Thyroid gland (tissue), 4 donors: Measurements from ENCODE around the gene CAMK1D.

ENCODE experiments used
- CTCF ChIP-seq, 6 experiments: fragments of 200-600 bp in 3 of 6; fragments of 450-650 bp in 3 of 6; sonication (generic) in 3 of 6; IDR thresholded peaks; one replicate each; pipeline ENCODE4 v1.5.1; 2016 to 2019; ENCODE audit warnings: antibody characterized with exemption in 6 of 6, mild to moderate bottlenecking in 2 of 6, inconsistent platforms in 1 of 6, moderate library complexity in 1 of 6
- POLR2A ChIP-seq, 2 donors: fragments of 450-650 bp; IDR thresholded peaks; one replicate each; pipeline ENCODE4 v1.6.1; 2017; ENCODE audit warnings: antibody characterized with exemption in 2 of 2, mild to moderate bottlenecking in 2 of 2, moderate library complexity in 1 of 2

GRCh38 chr10:12529976-12530375, 180.6 kb downstream of the CAMK1D start:
- TF ChIP-seq CTCF (IDR thresholded peaks at IDR 0.05) (no peak), POLR2A (IDR thresholded peaks at IDR 0.05) (no peak)
